GM19025 (cell line): Measurements from ENCODE around the gene HECTD4.
"Not testable (repeated sequence)": the region's sequence is repeated elsewhere in the genome, so short reads cannot be mapped to it uniquely, and the experiment has no call there.

ENCODE experiments used
- ATAC-seq: cut with Tn5 transposase; IDR thresholded peaks from one replicate; pipeline ENCODE4 v1.9.1; 2021; ENCODE audit warnings: mild to moderate bottlenecking, low read depth, moderate library complexity; ENCODE audit not compliant: unreplicated experiment

The HECTD4 gene

GRCh38 chr12:112285600-112286401 is 96.4 kb downstream of the HECTD4 start:
- ATAC-seq = no peak

- no peak for ATAC-seq
Measured at GRCh38 chr12:112283546-112283945, 98.7 kb downstream of the HECTD4 start.

- no peak for ATAC-seq
Measured at GRCh38 chr12:112282920-112283319, 99.3 kb downstream of the HECTD4 start.

DNA sequence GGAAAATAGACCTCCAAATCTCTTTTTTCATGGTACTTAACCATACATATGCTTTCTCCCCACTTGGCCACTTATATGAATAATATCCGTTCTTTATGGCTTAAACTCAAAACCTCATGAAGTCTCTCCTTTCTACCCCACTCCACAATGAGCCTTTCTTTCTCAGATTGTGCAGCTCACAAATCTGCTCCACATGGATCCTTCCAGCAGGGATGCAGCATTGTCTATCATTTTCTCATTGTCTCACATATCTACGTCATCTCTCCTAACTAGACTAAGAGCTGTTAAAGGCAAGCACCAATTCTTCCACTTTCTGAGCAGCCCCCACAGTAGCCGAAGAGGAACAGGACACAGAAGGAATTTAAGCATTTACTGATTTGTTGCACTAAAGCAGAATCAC is 106.4 kb downstream of the HECTD4 start:
- ATAC-seq = no peak

DNA sequence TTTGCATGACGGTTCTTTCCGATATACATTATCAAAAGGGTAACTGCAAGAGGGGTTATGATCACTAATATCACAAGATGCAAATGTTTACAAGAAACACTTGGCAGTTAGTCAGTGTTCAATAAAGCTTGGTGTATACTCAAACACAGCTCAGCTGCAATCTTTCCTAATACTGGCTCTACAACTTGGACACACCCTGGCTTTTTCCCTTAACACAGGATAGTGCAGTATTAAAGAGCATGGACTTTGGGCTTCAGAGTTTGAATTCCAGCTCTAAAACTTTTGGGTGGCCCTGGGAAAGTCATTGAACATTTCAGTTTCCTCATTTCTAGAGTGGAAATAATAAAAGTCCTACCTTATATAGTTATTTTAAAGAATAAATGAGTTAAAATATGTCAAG is 107.0 kb downstream of the HECTD4 start:
- ATAC-seq = no peak

DNA sequence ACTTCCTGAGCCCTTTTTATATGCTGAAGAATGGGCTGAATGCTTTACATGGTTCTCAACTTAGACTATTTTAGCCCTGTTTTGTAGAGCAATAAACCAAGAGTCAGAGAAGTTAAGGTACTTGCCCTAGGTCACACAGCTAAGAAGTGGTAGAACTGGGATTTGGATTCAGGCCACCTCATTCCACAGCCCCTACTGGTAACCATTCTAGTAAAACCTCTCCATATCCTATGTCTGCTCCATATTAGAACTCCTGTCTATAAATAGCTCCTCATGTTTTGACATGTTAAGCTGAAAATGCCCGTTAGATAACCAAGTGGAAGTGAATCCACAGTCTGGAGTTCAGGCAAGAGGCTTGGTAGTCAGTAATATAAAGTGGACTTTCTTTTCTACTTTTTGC is 111.6 kb downstream of the HECTD4 start:
- no peak for ATAC-seq

GRCh38 chr12:112266473-112266872 is 115.8 kb downstream of the HECTD4 start:
- no peak for ATAC-seq

- ATAC-seq = no peak
Measured at GRCh38 chr12:112261559-112261958, 120.7 kb downstream of the HECTD4 start.

DNA sequence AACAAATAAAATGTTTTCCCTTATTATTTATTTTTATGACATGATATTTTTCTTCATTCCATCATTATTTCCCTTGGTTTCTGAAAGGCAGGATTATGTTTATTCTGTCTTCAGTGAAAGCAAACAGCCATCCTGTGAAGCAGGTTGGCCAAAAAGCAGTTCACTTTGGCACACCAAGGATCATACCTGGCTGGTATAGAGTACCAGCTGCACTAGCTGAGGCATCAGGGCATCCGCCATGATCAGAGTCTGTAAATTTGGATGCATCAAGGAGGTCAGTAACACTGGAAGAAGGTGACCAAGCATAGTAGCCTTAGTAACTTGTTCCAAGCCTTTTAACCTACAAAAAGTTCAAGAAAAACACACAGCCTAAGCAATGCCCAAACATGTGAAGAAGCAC is 123.3 kb downstream of the HECTD4 start:
- no peak for ATAC-seq

GRCh38 chr12:112256780-112257179 is 125.5 kb downstream of the HECTD4 start:
- ATAC-seq = no peak

DNA sequence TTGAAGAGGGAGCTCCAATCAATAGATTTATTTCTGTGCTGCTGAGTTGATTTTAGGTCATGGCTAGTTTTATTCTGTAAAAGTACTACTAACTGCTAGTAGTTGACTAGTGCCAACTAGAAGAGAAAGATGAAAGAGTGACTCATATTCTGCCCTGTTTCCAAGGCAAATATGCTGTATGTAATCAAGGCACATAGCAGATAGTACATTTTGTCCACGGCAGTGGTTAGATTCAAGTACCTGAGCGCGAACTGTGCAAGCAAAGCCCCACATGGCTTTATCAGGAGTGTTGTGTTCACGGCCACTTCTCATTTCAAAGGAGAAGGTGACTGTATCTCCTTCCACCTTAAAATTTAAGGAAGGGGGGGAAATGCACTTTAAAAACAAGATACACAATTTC is 130.0 kb downstream of the HECTD4 start:
- ATAC-seq = no peak

GRCh38 chr12:112244902-112245301 is 137.3 kb downstream of the HECTD4 start:
- ATAC-seq = not testable (repeated sequence)

GRCh38 chr12:112243255-112244110 is 138.7 kb downstream of the HECTD4 start:
- no peak for ATAC-seq

GRCh38 chr12:112241176-112241575 is 141.1 kb downstream of the HECTD4 start:
- ATAC-seq = no peak

GRCh38 chr12:112239881-112240280 is 142.3 kb downstream of the HECTD4 start:
- ATAC-seq = no peak

- no peak for ATAC-seq
Measured at GRCh38 chr12:112239020-112239419, 143.2 kb downstream of the HECTD4 start.

GRCh38 chr12:112238441-112238840 is 143.8 kb downstream of the HECTD4 start:
- no peak for ATAC-seq

- ATAC-seq = no peak
Measured at GRCh38 chr12:112236786-112237185, 145.4 kb downstream of the HECTD4 start.

DNA sequence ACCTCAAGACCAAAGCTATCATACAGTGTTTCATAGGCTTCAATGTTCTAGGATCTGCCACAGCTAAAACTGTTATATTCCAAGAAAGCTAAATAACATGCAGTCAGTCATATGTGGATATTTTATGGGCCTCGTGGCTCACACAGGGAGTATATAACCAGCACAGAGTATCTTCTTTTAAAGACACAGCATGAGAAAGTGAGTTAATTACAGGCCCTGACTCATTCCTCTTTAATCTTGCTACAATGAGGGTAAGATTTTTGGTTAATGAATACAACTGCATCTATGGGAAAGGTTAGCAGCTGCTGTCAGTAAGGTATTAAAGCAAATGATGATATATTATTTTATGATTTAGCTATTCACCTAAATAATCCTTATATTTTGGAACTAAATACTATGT is 145.8 kb downstream of the HECTD4 start:
- no peak for ATAC-seq

GRCh38 chr12:112234303-112234702 is 147.9 kb downstream of the HECTD4 start:
- ATAC-seq = no peak

DNA sequence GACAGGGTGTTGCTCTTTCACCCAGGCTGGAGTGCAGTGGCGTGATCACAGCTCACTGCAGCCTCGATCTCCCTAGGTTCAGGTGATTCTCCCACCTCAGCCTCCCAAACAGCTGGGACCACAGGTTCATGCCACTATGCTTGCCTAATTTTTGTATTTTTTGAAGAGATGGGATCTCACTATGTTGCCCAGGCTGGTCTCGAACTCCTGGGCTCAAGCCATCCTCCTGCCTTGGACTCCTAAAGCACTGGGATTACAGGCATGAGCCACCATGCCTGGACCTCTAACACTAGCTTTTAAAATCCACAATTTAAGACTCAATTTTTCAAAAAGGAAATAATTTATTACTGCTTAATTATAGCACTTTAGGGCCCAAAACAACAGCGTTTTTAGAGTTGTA is 149.0 kb downstream of the HECTD4 start:
- no peak for ATAC-seq

DNA sequence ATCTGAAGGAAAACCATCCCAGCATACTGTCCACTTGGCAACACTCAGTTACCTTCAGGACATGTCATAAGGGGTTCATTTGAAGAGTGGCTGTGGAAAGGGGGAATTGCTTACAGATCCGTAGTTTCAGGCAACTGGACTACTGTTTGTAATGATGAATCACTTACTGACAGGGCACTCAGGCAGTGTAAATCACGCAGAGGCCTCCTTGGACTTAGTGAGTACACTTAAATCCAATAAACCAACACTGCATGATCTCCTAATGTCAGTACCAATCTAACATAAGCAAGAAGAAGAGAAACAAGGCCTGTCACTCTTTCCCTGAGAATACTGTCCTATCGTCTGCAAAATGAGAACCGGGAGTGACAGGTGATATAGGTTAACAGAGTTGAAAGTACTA is 152.1 kb downstream of the HECTD4 start:
- no peak for ATAC-seq
